NOMO-1 treated with dmso at 0.1 percent for 144 hours (cell line): Measurements from ENCODE around the gene C1orf226.
A peak's percentile ranks its signal among the peaks of the same experiment; 100 is the strongest.

ENCODE experiments used
- DNase-seq: peaks from one replicate; lab custom pipeline; 2025; ENCODE audit not compliant: unreplicated experiment; lab: John Stamatoyannopoulos, UW

The C1orf226 gene

GRCh38 chr1:162384116-162384515, 2.6 kb downstream of the C1orf226 start:
- DNase-seq: no peak

DNA sequence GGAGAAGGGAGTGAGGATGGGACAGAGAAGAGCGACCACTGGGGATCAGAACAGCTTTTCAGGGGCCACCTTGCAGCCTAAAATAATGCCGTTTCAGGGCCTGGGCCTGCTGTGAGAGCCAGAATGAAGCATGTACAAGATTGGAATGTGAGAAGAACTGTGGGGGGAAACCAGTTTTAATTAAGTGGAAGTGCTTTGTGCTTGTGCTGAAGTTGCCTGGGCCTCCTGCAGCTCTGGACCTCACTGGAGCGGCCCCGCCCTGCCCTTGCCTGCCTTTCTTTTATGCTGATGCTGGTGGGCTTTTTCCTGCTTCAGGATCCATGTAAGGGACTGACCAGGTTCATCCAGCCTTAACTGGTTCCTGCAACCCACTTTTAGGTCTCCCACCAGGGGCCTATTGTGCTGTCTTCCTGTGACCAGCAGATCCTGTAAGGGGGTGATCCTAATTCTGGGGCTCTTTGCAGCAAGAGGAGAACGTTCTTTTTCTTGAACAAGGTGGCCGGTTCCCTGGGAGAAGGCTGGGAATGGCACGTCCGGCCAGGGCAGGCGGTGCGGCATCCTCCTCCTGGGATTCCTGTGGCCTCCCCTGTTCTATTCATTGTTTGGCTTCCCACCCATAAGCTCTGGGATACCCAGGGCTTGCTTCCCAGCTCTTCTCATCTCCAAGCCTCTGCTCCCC, 3.2 kb downstream of the C1orf226 start:
- no peak for DNase-seq

- DNase-seq: no peak
These were observed 3.7 kb downstream of the C1orf226 start for GRCh38 chr1:162385280-162385623.

DNA sequence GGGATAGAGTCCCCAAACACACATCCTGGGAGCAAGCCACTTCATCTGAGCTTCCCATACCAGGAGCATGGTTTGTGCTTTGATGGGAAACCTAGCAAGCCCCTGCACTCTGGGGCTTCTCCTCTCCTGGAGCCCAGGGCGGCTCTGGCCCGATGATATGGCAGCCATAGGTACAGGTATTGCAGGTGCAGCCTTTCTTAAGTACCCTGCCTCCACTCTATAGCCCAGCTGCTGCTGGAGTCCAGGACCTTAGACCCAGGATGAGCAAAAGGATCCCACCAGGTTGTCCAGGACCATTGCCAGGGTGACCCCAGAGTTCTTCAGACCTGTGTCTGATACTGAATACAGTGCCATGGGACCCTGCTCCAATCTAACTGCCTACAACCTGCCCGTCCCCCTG, 4.2 kb downstream of the C1orf226 start:
- DNase-seq: no peak

DNA sequence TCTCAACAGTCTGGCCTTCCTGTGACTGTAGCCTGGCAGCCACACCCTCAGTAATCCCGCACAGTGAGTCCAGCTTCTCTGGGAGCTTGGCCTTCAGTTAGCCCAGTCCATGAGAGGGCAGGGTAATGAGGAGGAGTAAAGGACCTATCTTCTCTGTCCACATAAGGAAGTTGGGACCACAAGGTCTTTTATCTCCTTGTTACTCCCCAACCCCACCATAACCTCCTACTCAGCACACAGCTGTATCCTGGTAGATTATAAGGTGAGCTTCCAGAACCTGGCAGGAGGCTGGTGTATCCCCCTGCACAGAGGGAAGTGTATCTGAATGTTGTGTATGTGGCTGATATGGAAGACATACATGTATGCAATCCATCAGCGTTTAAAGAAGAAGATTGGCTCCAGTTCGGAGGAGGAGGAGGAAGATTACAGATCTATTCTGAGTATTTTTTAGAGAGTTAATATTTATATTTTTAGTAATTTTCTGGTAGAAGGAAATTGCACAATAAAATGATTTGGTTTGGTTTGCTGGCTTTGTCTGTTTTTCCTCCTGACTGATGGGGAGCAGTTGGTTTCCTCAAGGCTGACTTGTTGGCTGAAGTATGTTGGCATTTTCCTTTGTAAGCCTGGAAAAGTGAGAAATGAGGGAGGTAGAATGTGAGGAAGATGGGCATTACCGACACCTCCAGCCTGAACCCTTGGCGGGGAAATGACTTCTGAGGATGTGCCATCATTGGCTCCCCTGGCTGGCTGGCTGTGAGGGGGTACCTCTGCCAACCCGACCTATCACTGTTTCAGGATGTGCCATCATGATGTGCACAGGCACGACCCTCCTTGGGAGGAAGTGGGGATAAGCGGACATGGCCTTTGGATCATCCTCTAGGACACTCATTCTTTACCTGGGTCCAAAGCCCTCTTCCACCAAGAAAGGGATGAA, 5.0 kb downstream of the C1orf226 start:
- no peak for DNase-seq

- no peak for DNase-seq
These were observed 5.9 kb downstream of the C1orf226 start for GRCh38 chr1:162387226-162388082.

DNA sequence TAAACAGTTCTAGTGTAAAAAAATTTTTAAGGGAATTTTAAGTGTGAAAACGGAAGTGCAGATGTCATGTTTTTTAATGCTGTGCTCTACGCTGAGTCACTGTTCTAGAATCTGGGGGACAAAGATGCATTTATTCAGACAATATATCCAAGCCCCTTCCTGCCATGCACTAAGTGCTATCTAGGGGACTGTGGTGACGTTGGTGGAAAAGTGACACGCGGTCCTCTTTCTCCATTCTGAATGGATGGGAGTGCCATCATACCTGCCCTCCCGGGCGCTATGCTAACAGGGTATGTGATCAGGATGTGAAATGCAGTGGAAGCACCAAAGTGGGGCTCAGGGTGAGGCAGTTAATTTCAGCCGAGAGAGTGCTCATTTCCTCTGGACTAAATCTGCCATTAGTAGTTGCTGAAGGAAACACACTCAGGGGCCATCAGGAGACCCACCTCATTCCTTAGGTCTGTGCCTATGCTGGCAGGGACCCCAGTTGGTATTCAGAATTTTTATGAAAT, 6.6 kb downstream of the C1orf226 start:
- DNase-seq: no peak

GRCh38 chr1:162388615-162389014, 7.1 kb downstream of the C1orf226 start:
- DNase-seq: no peak

DNA sequence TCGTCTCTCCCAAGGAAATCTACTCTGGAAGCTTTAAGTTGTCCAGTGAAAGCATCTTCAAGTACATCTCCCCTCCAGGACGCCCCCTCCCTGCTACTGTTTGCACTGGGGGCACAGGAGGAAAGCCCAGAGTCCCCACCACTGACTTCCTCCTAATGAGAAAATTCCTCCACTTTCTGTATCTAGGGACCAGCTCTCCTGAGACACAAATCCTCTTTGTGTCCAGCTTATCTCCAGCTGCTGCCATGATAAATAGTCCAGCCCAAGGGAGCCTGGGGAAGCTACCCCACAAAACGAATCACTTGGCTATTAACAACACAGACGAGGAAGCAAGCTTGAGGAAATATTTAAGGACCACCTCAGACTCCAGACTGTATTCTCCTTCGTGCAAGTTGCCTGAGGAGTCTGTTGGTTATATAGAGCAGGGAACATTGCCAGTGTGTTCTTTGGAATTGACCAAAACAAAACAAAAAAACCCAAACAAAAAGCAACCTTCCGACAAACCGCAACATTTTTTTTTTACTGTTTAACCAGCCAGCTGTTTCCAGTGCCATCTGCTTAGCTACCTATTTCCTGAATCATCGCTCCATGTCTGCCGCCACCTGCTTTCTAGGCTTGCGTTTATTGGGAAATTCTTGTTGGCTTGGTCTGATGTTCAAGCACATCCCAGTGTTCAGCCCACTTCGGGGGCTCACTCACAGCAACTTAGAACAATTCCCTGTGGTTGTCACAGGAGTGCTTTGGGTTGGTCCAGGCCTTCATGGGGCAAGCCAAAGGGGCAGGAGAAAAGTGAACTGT, 7.7 kb downstream of the C1orf226 start:
- no peak for DNase-seq

GRCh38 chr1:162389971-162390370, 8.4 kb downstream of the C1orf226 start:
- DNase-seq: no peak

DNA sequence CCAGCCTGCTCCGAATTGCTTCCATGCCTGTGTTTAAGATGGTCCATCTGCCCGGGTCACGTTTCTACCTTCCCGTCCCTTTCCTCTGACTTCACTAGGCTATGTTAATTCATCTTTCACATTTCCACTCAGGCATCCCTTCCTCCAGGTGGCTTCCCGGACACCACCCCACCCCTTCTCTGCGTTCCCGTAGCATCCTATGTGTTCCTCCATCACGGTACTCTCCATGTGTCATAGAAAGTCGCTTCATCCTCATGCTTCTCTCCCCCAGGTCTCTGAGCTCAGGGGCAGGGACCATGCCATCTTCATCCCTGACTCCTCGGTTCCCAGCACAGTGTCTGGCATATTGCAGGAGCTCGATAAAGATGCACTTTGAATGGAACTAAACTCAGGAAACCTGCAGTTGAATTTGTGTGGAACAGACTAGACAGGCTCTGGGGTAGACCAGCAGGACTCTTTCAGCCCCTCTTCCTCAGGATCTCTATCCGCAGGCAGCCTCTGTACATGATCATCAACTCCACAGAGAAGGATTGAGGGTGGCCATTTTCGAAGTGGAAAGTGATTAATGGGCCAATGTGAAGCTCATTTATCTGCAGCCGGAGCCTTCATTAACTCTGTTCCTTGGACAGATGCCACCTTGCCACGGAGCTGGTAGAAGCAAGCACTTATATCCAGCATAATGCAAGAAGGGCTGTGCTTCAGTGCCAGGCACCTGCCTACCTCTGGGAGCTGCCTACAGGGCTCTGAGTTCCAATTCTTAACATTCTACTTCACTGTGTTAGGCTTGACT, 9.1 kb downstream of the C1orf226 start:
- DNase-seq: no peak

- peak; percentile 27 for DNase-seq
These were observed 10.4 kb downstream of the C1orf226 start for GRCh38 chr1:162391790-162392563.

DNA sequence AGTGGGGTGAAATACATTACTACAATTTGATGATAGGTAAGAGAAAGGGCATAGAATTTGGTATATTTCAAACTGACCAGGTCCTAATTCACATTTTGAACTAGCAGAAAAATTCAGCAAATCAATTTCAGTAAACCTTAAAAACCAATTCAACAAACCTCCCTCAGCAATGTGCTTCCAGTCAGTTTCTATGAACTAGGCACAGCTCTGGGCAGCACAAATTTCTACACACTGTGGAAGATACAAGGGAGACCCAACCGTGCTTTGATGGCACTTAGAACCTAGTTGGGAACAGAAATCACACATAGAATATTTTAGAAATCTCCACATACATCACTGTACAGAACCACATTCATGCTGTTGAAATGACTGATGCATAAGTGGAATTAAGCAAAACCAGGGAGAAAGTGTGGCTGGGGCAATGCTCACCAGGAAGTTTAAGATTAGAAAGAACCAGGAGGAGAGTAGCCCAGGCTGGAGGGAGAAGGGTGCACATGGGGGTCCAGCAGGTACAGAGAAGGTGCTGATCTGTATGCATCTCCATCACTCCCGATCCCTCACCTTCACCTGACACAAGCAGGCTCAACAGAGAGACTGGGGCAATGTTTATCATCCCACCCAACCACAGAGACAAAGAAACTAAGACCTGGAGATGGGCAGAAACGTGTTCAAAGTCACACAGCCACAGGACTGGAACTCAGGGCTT, 14.8 kb downstream of the C1orf226 start:
- DNase-seq: no peak

DNA sequence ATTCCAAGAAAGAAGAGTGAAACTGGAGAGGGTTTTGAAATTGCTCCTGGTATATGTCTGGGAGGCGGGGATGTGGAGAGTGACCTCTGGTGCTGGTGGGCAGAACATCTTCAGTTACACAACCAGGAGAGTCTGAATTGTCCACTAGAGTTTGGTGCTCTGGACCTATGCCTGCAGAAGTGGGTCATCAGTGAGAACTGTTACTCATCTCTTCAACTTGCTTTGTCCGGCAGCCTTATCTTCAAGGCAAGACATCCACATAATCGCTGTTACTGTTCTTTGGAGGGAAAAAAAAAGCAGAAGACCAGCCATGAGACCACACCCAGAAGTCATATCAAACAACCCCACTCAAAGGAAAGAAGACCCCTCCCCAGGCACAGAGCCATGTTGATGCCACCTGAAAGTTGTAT, 15.5 kb downstream of the C1orf226 start:
- no peak for DNase-seq

DNA sequence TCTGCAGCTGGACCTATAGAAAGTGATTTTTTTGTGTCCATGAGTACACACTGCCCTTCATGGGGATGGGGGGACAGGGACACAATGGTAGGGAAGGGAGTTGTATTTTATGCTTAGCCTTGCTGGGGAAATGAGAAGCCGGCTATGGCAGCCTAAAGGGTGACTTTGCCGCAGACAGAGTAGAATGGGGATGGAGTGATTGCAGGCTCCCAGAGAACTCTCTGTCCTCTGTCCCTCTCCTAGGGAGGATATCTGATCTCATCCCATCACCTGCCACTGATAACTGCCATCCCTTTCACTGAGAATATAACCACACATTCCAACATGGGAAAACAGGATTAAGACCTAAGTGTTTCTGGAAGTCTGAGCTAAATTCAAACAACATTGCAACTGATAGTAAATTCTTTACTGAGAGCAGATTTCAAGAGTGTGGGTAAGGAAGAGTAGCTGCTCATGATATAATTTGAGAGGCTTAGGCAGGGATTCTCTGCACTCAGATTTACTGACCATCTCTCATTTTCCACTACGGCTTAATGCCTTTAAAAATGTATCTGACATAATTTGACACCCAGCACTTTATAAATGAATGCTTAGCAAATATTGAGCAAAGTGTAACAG, 16.5 kb downstream of the C1orf226 start:
- DNase-seq: no peak

DNA sequence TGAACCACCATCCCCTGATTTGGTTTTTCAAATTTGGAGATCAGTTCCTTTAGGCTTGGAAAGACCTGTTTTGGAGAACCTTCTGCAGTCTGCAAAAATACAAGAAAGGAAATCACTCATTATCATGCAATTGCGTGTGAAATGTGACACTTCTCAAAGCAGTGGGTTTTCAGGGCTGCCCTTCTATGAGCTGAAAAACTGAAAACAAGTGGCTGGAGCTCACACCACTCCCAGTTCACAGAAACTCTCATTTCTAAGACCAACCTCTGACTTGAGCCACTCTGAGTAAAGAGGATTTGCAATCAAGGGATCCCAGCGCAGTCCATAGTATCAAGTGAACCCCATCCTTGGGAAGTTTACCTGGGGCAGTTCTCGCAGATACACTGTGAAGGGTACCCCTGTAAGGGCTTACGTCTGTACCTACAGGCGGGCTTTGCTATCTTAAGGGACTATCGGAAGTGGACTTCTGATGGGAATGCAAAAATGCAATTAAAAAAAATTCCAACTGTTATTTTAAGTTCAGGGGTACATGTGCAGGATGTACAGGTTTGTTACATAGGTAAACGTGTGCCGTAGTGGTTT, 17.6 kb downstream of the C1orf226 start:
- DNase-seq: no peak

- DNase-seq: no peak
These were observed 19.3 kb downstream of the C1orf226 start for GRCh38 chr1:162400790-162401355.
